KBM-7 (cell line): ENCODE results near the gene PDE11A.

Experiments
- DNase-seq: peaks from one replicate; pipeline ENCODE4 v3.0.0-alpha.2; 2015
- in situ Hi-C: fragments of 300-500 bp; cut with MboI; formaldehyde crosslinking; loops from 2 replicates; pipeline ENCODE4 v1.14.3; 2020; ENCODE audit warnings: low sequenced_read_pairs, low pct_unique_long_range_greater_than_20kb, mixed read lengths

PDE11A gene

GRCh38 chr2:177584030-177584692 lies 488.4 kb downstream of the PDE11A start:
- DNase-seq: no peak
- in situ Hi-C loops: no loop called here

- DNase-seq: no peak
- in situ Hi-C loops: no loop called here
Observed at GRCh38 chr2:177582000-177582399, 490.6 kb downstream of the PDE11A start.

GRCh38 chr2:177579486-177580036 lies 493.0 kb downstream of the PDE11A start:
- in situ Hi-C loops: no loop called here
- no peak for DNase-seq

- DNase-seq: no peak
- in situ Hi-C loops: no loop called here
Observed at GRCh38 chr2:177578454-177578853, 494.1 kb downstream of the PDE11A start.

- in situ Hi-C loops: no loop called here
- DNase-seq: no peak
Observed at GRCh38 chr2:177577075-177577474, 495.5 kb downstream of the PDE11A start.

- in situ Hi-C loops: no loop called here
- DNase-seq: no peak
Observed at GRCh38 chr2:177575358-177575757, 497.2 kb downstream of the PDE11A start.

GRCh38 chr2:177574356-177574755 lies 498.2 kb downstream of the PDE11A start:
- DNase-seq: no peak
- in situ Hi-C loops: no loop called here
